SK-N-MC (cell line): ENCODE results near the gene DUSP15.
A peak's percentile ranks its signal among the peaks of the same experiment; 100 is the strongest.

ENCODE experiments used
- DNase-seq: peaks from one replicate; pipeline ENCODE4 v3.0.0-alpha.2; 2011; ENCODE audit warnings: low read depth, low spot score
- H3K27ac ChIP-seq: fragments of 200-600 bp; sonication (generic); 2 replicates; pipeline ENCODE4 v1.5.1; 2016; ENCODE audit warnings: mixed run types
- H3K36me3 ChIP-seq: fragments of 200-600 bp; sonication (generic); 2 replicates; pipeline ENCODE4 v1.6.1; 2017; ENCODE audit warnings: antibody characterized with exemption, low read length, mixed read lengths; ENCODE audit not compliant: insufficient read depth
- H3K4me3 ChIP-seq: fragments of 200-600 bp; sonication (generic); 2 replicates; pipeline ENCODE4 v1.5.1; 2016
- H3K9ac ChIP-seq: fragments of 200-600 bp; sonication (generic); 2 replicates; pipeline ENCODE4 v1.8.0; 2017; ENCODE audit warnings: mixed run types, mixed read lengths; ENCODE audit not compliant: insufficient read length
- H3K9me3 ChIP-seq: fragments of 200-600 bp; sonication (generic); 2 replicates; pipeline ENCODE4 v1.6.1; 2017; ENCODE audit warnings: low read depth, mild to moderate bottlenecking, antibody characterized with exemption, low read length, moderate library complexity, mixed read lengths
- EZH2 ChIP-seq: fragments of 200-600 bp; sonication (generic); IDR thresholded peaks from one replicate; pipeline ENCODE4 v1.6.1; 2017; ENCODE audit warnings: antibody characterized with exemption
- FOXP2 ChIP-seq: optimal IDR thresholded peaks from 2 replicates; pipeline ENCODE3; 2011; ENCODE audit warnings: mild to moderate bottlenecking, moderate library complexity; ENCODE audit not compliant: insufficient read depth; ENCODE audit errors: extremely low read length, control extremely low read depth
- POLR2AphosphoS5 ChIP-seq: IDR thresholded peaks from 2 replicates; pipeline ENCODE4 v1.6.1; 2012; ENCODE audit warnings: mild to moderate bottlenecking, low read depth, low read length, borderline replicate concordance

The DUSP15 gene

GRCh38 chr20:31872406-31872805 is 2.1 kb upstream of the DUSP15 start:
- no peak overlapping the region for H3K27ac ChIP-seq

DNA sequence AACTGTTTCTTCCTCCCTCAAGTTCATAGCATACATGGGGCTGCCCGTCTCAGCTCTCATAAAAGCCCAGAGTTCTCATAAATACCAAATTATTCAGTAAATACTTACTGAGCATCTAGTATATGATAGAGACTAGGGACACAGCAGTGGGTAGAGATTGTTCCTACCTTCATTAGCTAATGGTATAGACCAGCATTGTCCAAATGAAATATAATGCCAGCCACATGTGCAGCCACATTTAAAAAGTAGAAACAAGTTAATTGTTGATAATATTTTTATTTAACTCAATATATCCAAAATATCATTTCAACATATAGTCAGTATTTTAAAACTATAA is 1.3 kb upstream of the DUSP15 start:
- H3K27ac ChIP-seq, result no peak overlapping the region
- no peak overlapping the region for H3K4me3 ChIP-seq
- H3K9ac ChIP-seq, result no peak overlapping the region
- no peaks in the 10 kb centered on the region for H3K9me3 ChIP-seq
- TF ChIP-seq POLR2AphosphoS5 (no peak), EZH2 (no peak), FOXP2 (no peak)
- H3K36me3 ChIP-seq, result no peaks in the 10 kb centered on the region
- DNase-seq, result no peak

More at GRCh38 chr20:31872406-31872805, 2.1 kb upstream of the DUSP15 start:
- Histone ChIP-seq H3K9me3 (no peaks in the 10 kb centered on the region), H3K4me3 (no peak overlapping the region), H3K9ac (no peak overlapping the region), H3K36me3 (no peaks in the 10 kb centered on the region)
- TF ChIP-seq POLR2AphosphoS5, result no peak
- TF ChIP-seq EZH2, result no peak
- no peak for TF ChIP-seq FOXP2
- DNase-seq, result no peak

DNA sequence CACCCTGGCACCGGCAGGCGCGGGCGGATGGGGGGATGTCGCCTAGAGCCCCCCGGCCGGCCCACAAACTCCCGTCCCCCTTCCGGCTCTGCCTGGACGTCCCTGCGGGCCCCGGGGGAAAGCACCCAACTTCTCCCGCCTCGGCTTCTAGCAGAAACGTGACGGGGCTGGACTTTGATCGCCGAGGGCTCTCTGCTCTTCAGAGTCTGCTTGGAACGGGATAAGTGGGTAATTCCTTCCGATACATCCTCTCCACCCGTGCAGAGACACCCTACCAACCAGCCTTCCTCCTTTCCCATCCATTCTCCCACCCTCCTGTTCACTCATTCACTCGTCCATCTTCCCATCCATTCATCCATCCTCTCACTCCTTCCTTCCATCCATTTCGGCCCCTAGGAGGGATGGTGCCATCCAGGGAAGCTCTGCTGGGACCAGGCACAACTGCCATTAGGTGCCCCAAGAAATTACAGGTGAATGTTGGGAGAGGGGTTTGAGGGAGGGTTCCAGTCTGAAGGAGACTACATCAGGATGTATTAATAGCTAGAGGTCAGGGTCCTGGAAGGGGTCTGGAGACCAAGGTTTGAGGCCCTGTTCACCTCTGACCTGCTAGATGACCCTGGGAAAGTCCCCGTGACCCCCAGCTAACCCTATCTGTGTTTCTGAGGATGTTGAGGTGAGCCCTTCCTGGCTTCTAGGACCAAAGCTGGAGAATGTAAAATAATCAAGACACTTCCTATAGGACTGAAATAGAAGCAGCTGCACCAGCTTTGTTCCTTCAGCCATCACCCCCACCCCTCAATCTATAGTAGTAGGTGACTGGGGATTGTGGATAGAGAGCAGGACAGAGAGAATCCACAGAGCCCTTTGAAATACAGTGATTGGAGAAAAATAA is 645 bp upstream of the DUSP15 start:
- Histone ChIP-seq H3K9ac (peak overlapping the region; percentile 20), H3K9me3 (no peaks in the 10 kb centered on the region), H3K27ac (no peak overlapping the region), H3K4me3 (peak overlapping the region; percentile 75), H3K36me3 (no peaks in the 10 kb centered on the region)
- no peak for DNase-seq
- TF ChIP-seq FOXP2, result no peak
- TF ChIP-seq EZH2, result no peak
- TF ChIP-seq POLR2AphosphoS5, result no peak

DNA sequence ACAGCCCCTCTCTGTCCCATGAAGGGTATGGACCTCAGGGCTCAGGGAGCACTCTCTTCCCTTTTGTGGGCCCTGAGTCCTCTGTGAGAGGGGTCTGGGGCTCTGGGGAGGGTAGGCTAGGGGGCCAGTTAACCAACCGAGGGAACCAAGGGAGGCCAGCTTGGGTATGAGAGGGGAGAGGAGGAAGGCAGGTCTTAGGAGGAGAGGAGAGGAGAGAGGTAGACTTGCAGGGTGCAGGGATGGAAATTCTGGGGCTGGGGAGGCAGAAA is 720 bp downstream of the DUSP15 start:
- Histone ChIP-seq H3K27ac (no peak overlapping the region), H3K9me3 (no peaks in the 10 kb centered on the region), H3K9ac (no peak overlapping the region), H3K36me3 (no peaks in the 10 kb centered on the region), H3K4me3 (peak overlapping the region; percentile 75)
- DNase-seq, result no peak
- TF ChIP-seq FOXP2 (no peak), POLR2AphosphoS5 (no peak), EZH2 (no peak)

GRCh38 chr20:31868853-31869672 is 1.3 kb downstream of the DUSP15 start:
- no peak for DNase-seq
- TF ChIP-seq EZH2 (no peak), FOXP2 (no peak)
- Histone ChIP-seq H3K9me3 (no peaks in the 10 kb centered on the region), H3K27ac (no peak overlapping the region), H3K4me3 (no peak overlapping the region), H3K9ac (no peak overlapping the region), H3K36me3 (no peaks in the 10 kb centered on the region)

GRCh38 chr20:31866221-31866620 is 4.1 kb downstream of the DUSP15 start:
- Histone ChIP-seq H3K27ac (no peak overlapping the region), H3K36me3 (no peaks in the 10 kb centered on the region), H3K9ac (no peak overlapping the region), H3K4me3 (no peak overlapping the region), H3K9me3 (no peaks in the 10 kb centered on the region)
- DNase-seq, result no peak
- TF ChIP-seq FOXP2 (no peak), EZH2 (no peak), POLR2AphosphoS5 (no peak)

- TF ChIP-seq POLR2AphosphoS5 (no peak), FOXP2 (no peak), EZH2 (no peak)
- H3K9me3 ChIP-seq, result no peaks in the 10 kb centered on the region
- no peak overlapping the region for H3K4me3 ChIP-seq
- no peaks in the 10 kb centered on the region for H3K36me3 ChIP-seq
- no peak overlapping the region for H3K27ac ChIP-seq
- H3K9ac ChIP-seq, result no peak overlapping the region
- DNase-seq, result no peak
Observed at GRCh38 chr20:31864521-31865400, 5.6 kb downstream of the DUSP15 start.

DNA sequence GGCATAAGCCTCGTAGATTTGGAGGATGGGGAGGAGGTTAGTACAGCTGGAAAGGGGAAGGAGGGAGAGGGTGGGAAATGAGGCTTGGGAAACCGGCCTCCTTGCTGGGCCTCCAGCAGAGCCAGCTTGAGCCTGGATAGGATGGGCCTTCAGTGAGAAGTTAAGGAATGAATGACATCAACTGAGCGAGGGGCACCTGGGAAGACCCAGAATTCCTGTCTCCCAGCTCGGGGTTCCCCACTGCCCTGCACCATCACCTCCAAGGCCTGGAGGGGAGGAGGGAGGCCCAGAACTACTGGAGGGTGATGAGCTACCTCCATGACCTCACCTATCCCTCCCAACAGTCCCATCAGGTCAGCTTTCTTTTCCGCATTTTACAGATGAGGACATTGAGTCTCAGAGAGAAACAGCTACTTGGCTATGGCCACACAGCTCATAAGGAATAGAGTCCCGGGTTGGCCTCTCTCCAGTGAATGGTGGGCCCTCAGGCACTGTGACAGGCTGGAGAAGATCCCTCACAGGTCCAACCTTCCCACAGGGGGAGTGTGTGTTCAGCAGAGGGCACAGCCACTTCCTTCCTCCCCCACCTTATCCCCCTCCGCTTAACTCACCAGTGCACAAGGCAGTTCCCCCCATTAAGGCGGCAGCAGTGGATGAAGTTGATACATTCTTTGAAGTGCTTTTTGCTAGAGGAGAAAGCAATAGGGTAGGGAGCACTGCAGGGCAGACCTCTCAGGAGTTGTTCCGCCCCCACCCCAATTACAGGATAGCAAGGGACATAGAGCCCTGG is 6.8 kb downstream of the DUSP15 start:
- Histone ChIP-seq H3K27ac (no peak overlapping the region), H3K36me3 (no peaks in the 10 kb centered on the region), H3K4me3 (no peak overlapping the region), H3K9ac (no peak overlapping the region), H3K9me3 (no peaks in the 10 kb centered on the region)
- DNase-seq, result no peak
- no peak for TF ChIP-seq EZH2
- no peak for TF ChIP-seq FOXP2
- no peak for TF ChIP-seq POLR2AphosphoS5
